ENCODE measurements around the gene PXDN.
"Not testable (repeated sequence)": the region's sequence is repeated elsewhere in the genome, so short reads cannot be mapped to it uniquely, and the experiment has no call there.

PXDN gene

GRCh38 chr2:1625281-1626001, 118.9 kb downstream of the PXDN start:
- FAIRE-seq = no peak

- FAIRE-seq = no peak
These were observed 120.3 kb downstream of the PXDN start for GRCh38 chr2:1623906-1624445.

- FAIRE-seq = no peak
These were observed 121.7 kb downstream of the PXDN start for GRCh38 chr2:1622521-1623200.

GRCh38 chr2:1621976-1622375, 122.3 kb downstream of the PXDN start:
- FAIRE-seq = not testable (repeated sequence)

- FAIRE-seq = no peak
These were observed 122.8 kb downstream of the PXDN start for GRCh38 chr2:1621501-1621900.

GRCh38 chr2:1621041-1621440, 123.3 kb downstream of the PXDN start:
- no peak for FAIRE-seq

- no peak for FAIRE-seq
These were observed 124.2 kb downstream of the PXDN start for GRCh38 chr2:1620081-1620480.

- FAIRE-seq = no peak
These were observed 124.8 kb downstream of the PXDN start for GRCh38 chr2:1619556-1619955.

- FAIRE-seq = no peak
These were observed 125.3 kb downstream of the PXDN start for GRCh38 chr2:1618974-1619373.

GRCh38 chr2:1618191-1618961, 125.9 kb downstream of the PXDN start:
- no peak for FAIRE-seq

- no peak for FAIRE-seq
These were observed 126.8 kb downstream of the PXDN start for GRCh38 chr2:1617425-1618021.

GRCh38 chr2:1614564-1614963, 129.8 kb downstream of the PXDN start:
- FAIRE-seq = no peak

- no peak for FAIRE-seq
These were observed 130.5 kb downstream of the PXDN start for GRCh38 chr2:1613731-1614354.

- FAIRE-seq = no peak
These were observed 131.3 kb downstream of the PXDN start for GRCh38 chr2:1613078-1613445.

- no peak for FAIRE-seq
These were observed 131.8 kb downstream of the PXDN start for GRCh38 chr2:1612391-1613077.

- FAIRE-seq = no peak
These were observed 132.4 kb downstream of the PXDN start for GRCh38 chr2:1611886-1612285.

- no peak for FAIRE-seq
These were observed 134.2 kb downstream of the PXDN start for GRCh38 chr2:1610096-1610485.

- FAIRE-seq = no peak
These were observed 134.7 kb downstream of the PXDN start for GRCh38 chr2:1609485-1610095.

GRCh38 chr2:1609040-1609439, 135.3 kb downstream of the PXDN start:
- no peak for FAIRE-seq

- FAIRE-seq = no peak
These were observed 136.2 kb downstream of the PXDN start for GRCh38 chr2:1607971-1608688.

Data from G401.6 (cell line).